DOHH2 (cell line): ENCODE measurements around the gene PPP2R2B.

ENCODE experiments used
- H3F3A ChIP-seq: fragments of 200-600 bp; sonication (generic), shearing (Covaris generic); 2 replicates; pipeline ENCODE4 v1.6.0; 2016; ENCODE audit warnings: antibody characterized with exemption, mild to moderate bottlenecking; ENCODE audit not compliant: control insufficient read depth, insufficient read depth
- H3K27ac ChIP-seq: fragments of 200-600 bp; sonication (generic); 2 replicates; pipeline ENCODE4 v1.5.1; 2014; ENCODE audit warnings: low read depth, mild to moderate bottlenecking, low read length, moderate library complexity
- H3K27me3 ChIP-seq: fragments of 200-600 bp; sonication (generic); 2 replicates; pipeline ENCODE4 v1.6.1; 2014; ENCODE audit warnings: mild to moderate bottlenecking, low read length, mixed read lengths; ENCODE audit not compliant: control insufficient read depth
- H3K36me3 ChIP-seq: fragments of 200-600 bp; sonication (generic); 2 replicates; pipeline ENCODE4 v1.6.1; 2014; ENCODE audit warnings: mild to moderate bottlenecking, low read length, moderate library complexity, mixed read lengths; ENCODE audit not compliant: control insufficient read depth
- H3K4me1 ChIP-seq: fragments of 200-600 bp; sonication (generic); 2 replicates; pipeline ENCODE4 v1.6.1; 2014; ENCODE audit warnings: mild to moderate bottlenecking, low read length, mixed read lengths; ENCODE audit not compliant: control insufficient read depth
- H3K4me2 ChIP-seq: fragments of 200-600 bp; sonication (generic); 2 replicates; pipeline ENCODE4 v1.6.0; 2014; ENCODE audit warnings: mild to moderate bottlenecking, low read length, moderate library complexity
- H3K4me3 ChIP-seq: fragments of 200-600 bp; sonication (generic); 2 replicates; pipeline ENCODE4 v1.5.1; 2014; ENCODE audit warnings: mild to moderate bottlenecking, low read length, mixed read lengths
- H3K79me2 ChIP-seq: fragments of 200-600 bp; sonication (generic); 2 replicates; pipeline ENCODE4 v1.6.1; 2014; ENCODE audit warnings: mild to moderate bottlenecking, low read length, mixed read lengths; ENCODE audit not compliant: control insufficient read depth
- H3K9me2 ChIP-seq: fragments of 200-600 bp; sonication (generic); replicated peaks from 2 replicates; pipeline ENCODE4 v1.6.1; 2014; ENCODE audit warnings: mild to moderate bottlenecking, low read length, mixed read lengths; ENCODE audit not compliant: control insufficient read depth
- H3K9me3 ChIP-seq: fragments of 200-600 bp; sonication (generic); 2 replicates; pipeline ENCODE4 v1.6.1; 2014; ENCODE audit warnings: antibody characterized with exemption, low read length, mixed read lengths; ENCODE audit not compliant: control insufficient read depth, insufficient read depth
- H4K20me1 ChIP-seq: fragments of 200-600 bp; sonication (generic); 2 replicates; pipeline ENCODE4 v1.6.0; 2014; ENCODE audit warnings: low read depth, mild to moderate bottlenecking, antibody characterized with exemption, low read length, moderate library complexity; ENCODE audit not compliant: control insufficient read depth, insufficient read depth
- EZH2phosphoT487 ChIP-seq: fragments of 200-600 bp; sonication (generic); IDR thresholded peaks from 2 replicates; pipeline ENCODE4 v1.6.1; 2017; ENCODE audit warnings: borderline replicate concordance, mild to moderate bottlenecking, antibody characterized with exemption, low read length, moderate library complexity, mixed read lengths
- TF ChIP-seq, protein P1 (sequence below): fragments of 200-600 bp; sonication (generic); IDR thresholded peaks from one replicate; pipeline ENCODE4 v1.5.1; 2014; ENCODE audit warnings: antibody characterized with exemption, mild to moderate bottlenecking, low read depth, low read length; ENCODE audit not compliant: poor library complexity, severe bottlenecking

The PPP2R2B gene

DNA sequence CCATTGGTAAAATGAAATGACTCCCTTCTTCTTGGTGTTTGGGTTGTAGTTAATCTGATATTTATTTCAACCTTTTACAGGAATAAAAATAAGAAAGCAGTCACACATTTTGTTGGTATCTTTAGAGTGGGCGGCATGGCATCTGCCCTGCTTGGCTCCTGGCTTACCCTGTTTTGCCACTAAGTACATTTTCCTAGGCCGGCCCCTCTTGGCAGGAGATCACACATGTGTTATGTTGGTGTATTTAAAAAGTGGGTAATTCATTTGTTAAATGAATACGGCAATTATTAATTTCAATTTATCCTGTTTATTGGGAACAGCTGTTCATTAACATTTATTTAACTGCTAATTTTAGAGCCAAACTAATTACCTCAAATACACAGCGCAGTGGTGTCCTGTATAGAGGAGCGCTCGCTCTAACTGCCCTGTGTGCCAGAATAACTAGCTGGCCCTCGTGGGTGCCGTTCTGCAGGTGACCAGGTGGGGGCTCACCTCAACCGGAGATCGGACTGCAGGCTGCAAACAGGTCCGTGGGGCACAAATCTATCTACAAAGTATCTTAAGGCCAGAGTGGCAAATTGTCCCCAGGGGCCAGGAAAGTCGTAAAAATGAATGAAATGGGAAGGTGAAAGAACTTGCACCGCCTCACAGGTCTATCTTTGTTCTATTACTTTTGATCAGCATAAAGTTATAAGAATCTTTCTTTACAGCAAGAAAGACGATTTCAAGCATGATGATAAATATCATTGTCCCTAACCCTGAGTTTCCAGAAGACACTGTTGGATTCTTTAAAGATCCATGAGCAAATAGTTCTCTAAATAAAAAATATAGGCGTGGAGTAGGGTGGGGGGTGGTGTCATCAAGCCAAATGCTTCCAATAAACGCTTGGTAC is 336.4 kb downstream of the PPP2R2B start:
- H3K4me2 ChIP-seq = no peak overlapping the region
- TF ChIP-seq, protein P1, sequence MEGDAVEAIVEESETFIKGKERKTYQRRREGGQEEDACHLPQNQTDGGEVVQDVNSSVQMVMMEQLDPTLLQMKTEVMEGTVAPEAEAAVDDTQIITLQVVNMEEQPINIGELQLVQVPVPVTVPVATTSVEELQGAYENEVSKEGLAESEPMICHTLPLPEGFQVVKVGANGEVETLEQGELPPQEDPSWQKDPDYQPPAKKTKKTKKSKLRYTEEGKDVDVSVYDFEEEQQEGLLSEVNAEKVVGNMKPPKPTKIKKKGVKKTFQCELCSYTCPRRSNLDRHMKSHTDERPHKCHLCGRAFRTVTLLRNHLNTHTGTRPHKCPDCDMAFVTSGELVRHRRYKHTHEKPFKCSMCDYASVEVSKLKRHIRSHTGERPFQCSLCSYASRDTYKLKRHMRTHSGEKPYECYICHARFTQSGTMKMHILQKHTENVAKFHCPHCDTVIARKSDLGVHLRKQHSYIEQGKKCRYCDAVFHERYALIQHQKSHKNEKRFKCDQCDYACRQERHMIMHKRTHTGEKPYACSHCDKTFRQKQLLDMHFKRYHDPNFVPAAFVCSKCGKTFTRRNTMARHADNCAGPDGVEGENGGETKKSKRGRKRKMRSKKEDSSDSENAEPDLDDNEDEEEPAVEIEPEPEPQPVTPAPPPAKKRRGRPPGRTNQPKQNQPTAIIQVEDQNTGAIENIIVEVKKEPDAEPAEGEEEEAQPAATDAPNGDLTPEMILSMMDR = peak; percentile 87
- no peak for TF ChIP-seq EZH2phosphoT487
- H3K4me3 ChIP-seq = no peak overlapping the region
- H3K4me1 ChIP-seq = no peaks in the 10 kb centered on the region
- H3K9me2 ChIP-seq = no peaks in the 10 kb centered on the region
- H3K36me3 ChIP-seq = no peaks in the 10 kb centered on the region
- H3K27ac ChIP-seq = no peak overlapping the region
- no peaks in the 10 kb centered on the region for H3K79me2 ChIP-seq
- H3K9me3 ChIP-seq = no peaks in the 10 kb centered on the region
- no peaks in the 10 kb centered on the region for H3F3A ChIP-seq
- H3K27me3 ChIP-seq = peaks cover 7% of the 10 kb centered on the region
- H4K20me1 ChIP-seq = no peaks in the 10 kb centered on the region

DNA sequence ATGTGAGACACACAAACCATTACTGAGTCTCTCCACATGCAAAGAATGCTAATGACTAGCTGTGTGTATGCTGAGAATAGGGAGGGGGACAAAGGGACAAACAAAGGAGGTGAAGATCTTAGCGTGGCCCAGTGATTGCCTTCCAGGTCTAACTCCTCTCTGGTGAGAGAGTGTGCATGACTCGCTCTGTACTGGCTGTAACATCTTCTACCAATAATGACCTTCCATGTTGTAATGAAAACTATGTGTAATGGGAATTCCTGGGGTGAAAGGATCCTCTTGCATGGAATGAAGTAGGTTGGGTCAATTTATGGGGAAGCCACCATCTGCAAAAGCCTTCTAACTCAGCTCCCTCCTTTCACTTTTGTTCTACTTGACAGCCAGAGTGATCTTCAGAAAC is 338.1 kb downstream of the PPP2R2B start:
- no peaks in the 10 kb centered on the region for H4K20me1 ChIP-seq
- TF ChIP-seq, protein P1 = no peak
- no peak for TF ChIP-seq EZH2phosphoT487
- no peaks in the 10 kb centered on the region for H3K36me3 ChIP-seq
- no peaks in the 10 kb centered on the region for H3K9me2 ChIP-seq
- no peak overlapping the region for H3K4me2 ChIP-seq
- no peaks in the 10 kb centered on the region for H3F3A ChIP-seq
- no peaks in the 10 kb centered on the region for H3K79me2 ChIP-seq
- peaks cover 2% of the 10 kb centered on the region; the same call in 1 of the 2 replicates for H3K27me3 ChIP-seq
- no peaks in the 10 kb centered on the region for H3K4me1 ChIP-seq
- no peak overlapping the region for H3K27ac ChIP-seq
- no peak overlapping the region for H3K4me3 ChIP-seq
- H3K9me3 ChIP-seq = no peaks in the 10 kb centered on the region

DNA sequence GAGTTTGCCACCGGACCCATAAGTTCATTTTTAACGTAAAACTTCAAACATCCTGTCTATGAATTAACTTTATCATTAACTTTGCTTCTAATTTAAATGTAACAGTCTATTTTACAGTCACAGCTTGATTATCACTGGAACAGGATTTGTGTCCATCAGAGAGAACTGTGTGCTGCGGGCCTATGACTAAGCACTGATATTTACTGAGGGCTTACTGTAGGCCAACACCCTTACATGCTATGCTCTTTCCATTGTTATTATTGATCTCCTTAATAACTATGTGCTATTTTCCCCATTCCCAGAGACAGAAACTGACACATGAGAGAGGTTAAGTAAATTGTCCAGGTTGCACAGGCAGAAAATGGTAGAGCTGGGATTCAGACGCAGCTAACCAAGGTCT is 338.6 kb downstream of the PPP2R2B start:
- no peak overlapping the region for H3K27ac ChIP-seq
- H3K4me3 ChIP-seq = no peak overlapping the region
- H3K36me3 ChIP-seq = no peaks in the 10 kb centered on the region
- H3K9me2 ChIP-seq = no peaks in the 10 kb centered on the region
- no peaks in the 10 kb centered on the region for H3K79me2 ChIP-seq
- H3F3A ChIP-seq = no peaks in the 10 kb centered on the region
- peaks cover 2% of the 10 kb centered on the region; the same call in 1 of the 2 replicates for H3K27me3 ChIP-seq
- no peaks in the 10 kb centered on the region for H3K4me1 ChIP-seq
- TF ChIP-seq EZH2phosphoT487 = no peak
- TF ChIP-seq, protein P1 = no peak
- H4K20me1 ChIP-seq = no peaks in the 10 kb centered on the region
- H3K9me3 ChIP-seq = no peaks in the 10 kb centered on the region
- H3K4me2 ChIP-seq = no peak overlapping the region
